HG03097 (cell line): ENCODE data around the gene PRKAB2.
"Not testable (repeated sequence)": the region's sequence is repeated elsewhere in the genome, so short reads cannot be mapped to it uniquely, and the experiment has no call there.

Experiments used
- ATAC-seq: cut with Tn5 transposase; IDR thresholded peaks from one replicate; pipeline ENCODE4 v1.9.1; 2021; ENCODE audit not compliant: unreplicated experiment, low FRiP score

Gene PRKAB2

GRCh38 chr1:147111381-147112130 is 60.7 kb downstream of the PRKAB2 start:
- ATAC-seq: no peak

GRCh38 chr1:147110872-147111271 is 61.4 kb downstream of the PRKAB2 start:
- no peak for ATAC-seq

GRCh38 chr1:147110434-147110833 is 61.8 kb downstream of the PRKAB2 start:
- no peak for ATAC-seq

GRCh38 chr1:147109762-147110161 is 62.5 kb downstream of the PRKAB2 start:
- no peak for ATAC-seq

- peak; percentile 48 for ATAC-seq
Measured at GRCh38 chr1:147109041-147109440, 63.2 kb downstream of the PRKAB2 start.

GRCh38 chr1:147106407-147106881 is 65.8 kb downstream of the PRKAB2 start:
- ATAC-seq: not testable (repeated sequence)

- ATAC-seq: no peak
Measured at GRCh38 chr1:147105909-147106308, 66.4 kb downstream of the PRKAB2 start.
